ENCODE results near the gene NSMCE4A. TPM values are rescaled to one million over a fixed set of nuclear protein-coding genes. Genes with fewer than 3 reads are reported as not detected.
"Not testable (repeated sequence)": the region's sequence is repeated elsewhere in the genome, so short reads cannot be mapped to it uniquely, and the experiment has no call there.

The NSMCE4A gene
- 20.6 TPM for polyA plus RNA-seq (2013, experiment 1 of 2)
- 20.8 TPM for polyA plus RNA-seq (2013, experiment 2 of 2)

GRCh38 chr10:121974535-121975294 lies at the start of gene NSMCE4A:
Gene NSMCE4A (minus strand): TSS chr10:121975217. CDS start chr10:121975165, 52 bp downstream.
- H3K27me3 ChIP-seq (ENCODE audit: control insufficient read depth in 1 of 2, insufficient read depth in 1 of 2, low read length in 2 of 2): no peaks in the 10 kb centered on the region
- no peak within 1 kb of the TSS for H4K91ac ChIP-seq (ENCODE audit: low read length)
- peaks cover 6% of the 10 kb centered on the region for H3K4me1 ChIP-seq (ENCODE audit: control insufficient read depth, insufficient read depth, low read depth, low read length)
- H2AFZ ChIP-seq (ENCODE audit: low read depth, low read length): peak within 1 kb of the TSS; percentile 80
- peak within 1 kb of the TSS; percentile 66 to 91 for H3K4me3 ChIP-seq (ENCODE audit: insufficient read depth in 1 of 2, low read depth in 1 of 2, low read length in 2 of 2)
- H2BK12ac ChIP-seq (ENCODE audit: low read length in 2 of 2): no peak within 1 kb of the TSS
- H3K9ac ChIP-seq (ENCODE audit: low read length): peak within 1 kb of the TSS; percentile 93
- no peaks in the 10 kb centered on the region for H3K9me3 ChIP-seq (ENCODE audit: control insufficient read depth, low read length)
- H2BK15ac ChIP-seq (ENCODE audit: low read depth, poor library complexity, severe bottlenecking): no peak within 1 kb of the TSS
- H2BK5ac ChIP-seq (ENCODE audit: low read depth, low read length, poor library complexity, severe bottlenecking): no peak within 1 kb of the TSS
- H3K79me1 ChIP-seq (replicated peaks; ENCODE audit: low read length, poor library complexity, severe bottlenecking): peaks cover 11% of the 10 kb centered on the region
- H2BK120ac ChIP-seq (ENCODE audit: low read depth, low read length): no peak within 1 kb of the TSS
- peak within 1 kb of the TSS; percentile 98 for H3K4me2 ChIP-seq (ENCODE audit: low read length, poor library complexity, severe bottlenecking)
- H3K18ac ChIP-seq (ENCODE audit: low read depth in 1 of 2, low read length in 2 of 2): peak within 1 kb of the TSS; percentile 26 to 59
- H3K4ac ChIP-seq (ENCODE audit: low read depth in 1 of 2, low read length in 2 of 2): peak within 1 kb of the TSS in 1 of 2 experiments; percentile 29
- peak within 1 kb of the TSS; percentile 47 for H4K8ac ChIP-seq (ENCODE audit: low read length)
- DNase-seq: peak; percentile 76
- under 1% methylated on average over 63 of the region's 101 CpGs for WGBS
- H3K14ac ChIP-seq (ENCODE audit: low read length in 2 of 2): peak within 1 kb of the TSS in 1 of 2 experiments; percentile 10
- peaks cover 0 to 16% of the 10 kb centered on the region in 2 experiments for H3K36me3 ChIP-seq (ENCODE audit: control insufficient read depth in 1 of 2, insufficient read depth in 2 of 2, low read depth in 1 of 2, low read length in 2 of 2)
- H3K23ac ChIP-seq (ENCODE audit: low read length in 2 of 2): no peak within 1 kb of the TSS
- H2AK5ac ChIP-seq (ENCODE audit: low read length, severe bottlenecking): no peak within 1 kb of the TSS
- H3K27ac ChIP-seq (ENCODE audit: low read length, poor library complexity, severe bottlenecking): no peak within 1 kb of the TSS

- H2BK12ac ChIP-seq (ENCODE audit: low read length in 2 of 2); H4K91ac ChIP-seq (ENCODE audit: low read length); H3K36me3 ChIP-seq (ENCODE audit: control insufficient read depth in 1 of 2, insufficient read depth in 2 of 2, low read depth in 1 of 2, low read length in 2 of 2); H2BK5ac ChIP-seq (ENCODE audit: low read depth, low read length, poor library complexity, severe bottlenecking); H3K14ac ChIP-seq (ENCODE audit: low read length in 2 of 2); H3K23ac ChIP-seq (ENCODE audit: low read length in 2 of 2); H2AK5ac ChIP-seq (ENCODE audit: low read length, severe bottlenecking); H2BK15ac ChIP-seq (ENCODE audit: low read depth, poor library complexity, severe bottlenecking); H3K4me1 ChIP-seq (ENCODE audit: control insufficient read depth, insufficient read depth, low read depth, low read length); DNase-seq; H3K79me1 ChIP-seq (replicated peaks; ENCODE audit: low read length, poor library complexity, severe bottlenecking); H2AFZ ChIP-seq (ENCODE audit: low read depth, low read length); H4K8ac ChIP-seq (ENCODE audit: low read length); H3K4me2 ChIP-seq (ENCODE audit: low read length, poor library complexity, severe bottlenecking); H2BK120ac ChIP-seq (ENCODE audit: low read depth, low read length); H3K27ac ChIP-seq (ENCODE audit: low read length, poor library complexity, severe bottlenecking); H3K4ac ChIP-seq (ENCODE audit: low read depth in 1 of 2, low read length in 2 of 2); H3K18ac ChIP-seq (ENCODE audit: low read depth in 1 of 2, low read length in 2 of 2); H3K4me3 ChIP-seq (ENCODE audit: insufficient read depth in 1 of 2, low read depth in 1 of 2, low read length in 2 of 2); H3K9me3 ChIP-seq (ENCODE audit: control insufficient read depth, low read length); H3K9ac ChIP-seq (ENCODE audit: low read length): not testable (repeated sequence)
- WGBS: 96% methylated on average over 4 of the region's 7 CpGs
- H3K27me3 ChIP-seq (ENCODE audit: control insufficient read depth in 1 of 2, insufficient read depth in 1 of 2, low read length in 2 of 2): peaks cover 0 to 14% of the 10 kb centered on the region in 2 experiments
Observed at GRCh38 chr10:122023257-122023656, 48.2 kb upstream of the NSMCE4A start.

- Histone ChIP-seq H3K27me3 (ENCODE audit: control insufficient read depth in 1 of 2, insufficient read depth in 1 of 2, low read length in 2 of 2) (peaks cover 0 to 14% of the 10 kb centered on the region in 2 experiments), H4K8ac (ENCODE audit: low read length) (no peak overlapping the region), H2BK5ac (ENCODE audit: low read depth, low read length, poor library complexity, severe bottlenecking) (no peak overlapping the region), H3K9me3 (ENCODE audit: control insufficient read depth, low read length) (no peaks in the 10 kb centered on the region), H3K18ac (ENCODE audit: low read depth in 1 of 2, low read length in 2 of 2) (no peak overlapping the region), H3K14ac (ENCODE audit: low read length in 2 of 2) (no peak overlapping the region), H3K36me3 (ENCODE audit: control insufficient read depth in 1 of 2, insufficient read depth in 2 of 2, low read depth in 1 of 2, low read length in 2 of 2) (no peaks in the 10 kb centered on the region), H2BK120ac (ENCODE audit: low read depth, low read length) (no peak overlapping the region), H3K4me1 (ENCODE audit: control insufficient read depth, insufficient read depth, low read depth, low read length) (peaks cover 3% of the 10 kb centered on the region), H3K9ac (ENCODE audit: low read length) (no peak overlapping the region), H3K27ac (ENCODE audit: low read length, poor library complexity, severe bottlenecking) (no peak overlapping the region), H2BK12ac (ENCODE audit: low read length in 2 of 2) (no peak overlapping the region), H2BK15ac (ENCODE audit: low read depth, poor library complexity, severe bottlenecking) (no peak overlapping the region), H3K23ac (ENCODE audit: low read length in 2 of 2) (no peak overlapping the region), H2AK5ac (ENCODE audit: low read length, severe bottlenecking) (no peak overlapping the region), H2AFZ (ENCODE audit: low read depth, low read length) (no peak overlapping the region), H3K79me1 (replicated peaks; ENCODE audit: low read length, poor library complexity, severe bottlenecking) (no peaks in the 10 kb centered on the region), H4K91ac (ENCODE audit: low read length) (no peak overlapping the region), H3K4me3 (ENCODE audit: insufficient read depth in 1 of 2, low read depth in 1 of 2, low read length in 2 of 2) (no peak overlapping the region), H3K4me2 (ENCODE audit: low read length, poor library complexity, severe bottlenecking) (no peak overlapping the region), H3K4ac (ENCODE audit: low read depth in 1 of 2, low read length in 2 of 2) (no peak overlapping the region)
- 97% methylated on average over 3 of the region's 4 CpGs for WGBS
- DNase-seq: no peak
Observed at GRCh38 chr10:122022276-122022675, 47.3 kb upstream of the NSMCE4A start.

GRCh38 chr10:122021828-122022227 lies 46.8 kb upstream of the NSMCE4A start:
- Histone ChIP-seq H3K4me3 (ENCODE audit: insufficient read depth in 1 of 2, low read depth in 1 of 2, low read length in 2 of 2) (peak overlapping the region in 1 of 2 experiments; percentile 73), H3K4me1 (ENCODE audit: control insufficient read depth, insufficient read depth, low read depth, low read length) (peaks cover 3% of the 10 kb centered on the region), H2BK5ac (ENCODE audit: low read depth, low read length, poor library complexity, severe bottlenecking) (no peak overlapping the region), H3K9ac (ENCODE audit: low read length) (peak overlapping the region; percentile 65), H2AFZ (ENCODE audit: low read depth, low read length) (no peak overlapping the region), H4K91ac (ENCODE audit: low read length) (no peak overlapping the region), H3K4me2 (ENCODE audit: low read length, poor library complexity, severe bottlenecking) (no peak overlapping the region), H3K18ac (ENCODE audit: low read depth in 1 of 2, low read length in 2 of 2) (no peak overlapping the region), H2AK5ac (ENCODE audit: low read length, severe bottlenecking) (no peak overlapping the region), H2BK15ac (ENCODE audit: low read depth, poor library complexity, severe bottlenecking) (no peak overlapping the region), H3K14ac (ENCODE audit: low read length in 2 of 2) (no peak overlapping the region), H3K27ac (ENCODE audit: low read length, poor library complexity, severe bottlenecking) (no peak overlapping the region), H3K79me1 (replicated peaks; ENCODE audit: low read length, poor library complexity, severe bottlenecking) (no peaks in the 10 kb centered on the region), H3K36me3 (ENCODE audit: control insufficient read depth in 1 of 2, insufficient read depth in 2 of 2, low read depth in 1 of 2, low read length in 2 of 2) (no peaks in the 10 kb centered on the region), H4K8ac (ENCODE audit: low read length) (no peak overlapping the region), H3K4ac (ENCODE audit: low read depth in 1 of 2, low read length in 2 of 2) (no peak overlapping the region), H3K27me3 (ENCODE audit: control insufficient read depth in 1 of 2, insufficient read depth in 1 of 2, low read length in 2 of 2) (peaks cover 0 to 14% of the 10 kb centered on the region in 2 experiments), H2BK120ac (ENCODE audit: low read depth, low read length) (no peak overlapping the region), H3K9me3 (ENCODE audit: control insufficient read depth, low read length) (no peaks in the 10 kb centered on the region), H3K23ac (ENCODE audit: low read length in 2 of 2) (no peak overlapping the region), H2BK12ac (ENCODE audit: low read length in 2 of 2) (no peak overlapping the region)
- no peak for DNase-seq
- 80% methylated on average over 7 of the region's 11 CpGs for WGBS
